HEK293T (cell line): ENCODE data around the gene DHRS3.

Source experiments
- BHLHE40 ChIP-seq: fragments of 450-650 bp; IDR thresholded peaks from 2 replicates; pipeline ENCODE4 v1.6.1; 2016; ENCODE audit warnings: mild to moderate bottlenecking, moderate library complexity, borderline replicate concordance
- ELF4 ChIP-seq: fragments of 450-650 bp; IDR thresholded peaks from 2 replicates; pipeline ENCODE4 v1.6.1; 2017; ENCODE audit warnings: antibody characterized with exemption
- FOXA1 ChIP-seq: fragments of 450-650 bp; IDR thresholded peaks from 2 replicates; pipeline ENCODE4 v1.6.1; 2016; ENCODE audit warnings: mild to moderate bottlenecking
- FOXK2 ChIP-seq: fragments of 450-650 bp; IDR thresholded peaks from 2 replicates; pipeline ENCODE4 v1.6.1; 2016; ENCODE audit warnings: mild to moderate bottlenecking
- FOXM1 ChIP-seq: fragments of 450-650 bp; IDR thresholded peaks from 2 replicates; pipeline ENCODE4 v1.6.1; 2017; ENCODE audit warnings: mild to moderate bottlenecking, borderline replicate concordance
- HDGF ChIP-seq: fragments of 450-650 bp; IDR thresholded peaks from 2 replicates; pipeline ENCODE4 v1.6.1; 2017; ENCODE audit warnings: antibody characterized with exemption, borderline replicate concordance
- L3MBTL2 ChIP-seq: fragments of 450-650 bp; conservative IDR thresholded peaks from 2 replicates; pipeline ENCODE4 v1.6.1; 2016; ENCODE audit warnings: mild to moderate bottlenecking
- SP1 ChIP-seq: fragments of 450-650 bp; IDR thresholded peaks from 2 replicates; pipeline ENCODE4 v1.6.1; 2017
- SUZ12 ChIP-seq: fragments of 450-650 bp; IDR thresholded peaks from 2 replicates; pipeline ENCODE4 v1.6.1; 2016; ENCODE audit warnings: mild to moderate bottlenecking
- TARDBP ChIP-seq: fragments of 450-650 bp; IDR thresholded peaks from 2 replicates; pipeline ENCODE4 v1.6.1; 2016

DNA sequence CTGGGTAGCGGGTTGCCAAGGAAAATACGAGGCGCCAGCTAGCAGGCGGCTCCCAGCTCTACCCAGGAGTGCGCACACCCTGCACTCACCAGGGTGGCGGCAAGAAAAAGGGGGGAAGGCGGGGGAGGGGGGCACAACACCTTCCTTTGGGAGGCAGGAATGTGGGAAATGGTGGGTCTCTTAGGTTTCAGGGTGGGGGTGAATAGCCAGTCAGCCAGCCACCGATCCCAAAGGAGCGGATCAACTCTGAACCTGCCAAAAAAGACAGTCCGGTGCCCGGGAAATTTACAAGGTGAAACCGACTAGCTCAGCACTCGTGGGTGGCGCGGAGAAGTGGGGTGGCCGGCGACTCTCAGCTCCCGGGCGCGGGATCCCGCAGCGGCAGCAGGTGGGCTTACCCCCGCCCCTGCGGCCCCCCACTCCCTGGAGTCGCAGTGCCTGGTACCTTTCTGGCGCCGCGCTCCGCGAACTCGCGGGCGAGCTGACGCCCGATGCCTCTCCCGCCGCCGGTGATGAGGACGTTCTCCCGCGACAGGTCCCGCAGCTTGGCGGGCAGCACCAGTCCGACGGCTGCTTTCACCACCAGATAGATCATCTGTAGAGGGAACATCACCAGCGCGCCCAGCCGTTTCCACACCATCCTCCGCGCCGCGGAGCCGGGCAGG, 1.2 kb downstream of the DHRS3 start:
- TF ChIP-seq SUZ12 (no peak), SP1 (no peak), FOXA1 (no peak), TARDBP (no peak), L3MBTL2 (no peak), HDGF (no peak), BHLHE40 (no peak), ELF4 (no peak), FOXK2 (no peak), FOXM1 (no peak)
